GM21381 (cell line): ENCODE data around the gene WFDC6.
"Not testable (repeated sequence)": the region's sequence is repeated elsewhere in the genome, so short reads cannot be mapped to it uniquely, and the experiment has no call there.

ENCODE experiments used
- ATAC-seq: cut with Tn5 transposase; IDR thresholded peaks from one replicate; pipeline ENCODE4 v1.9.1; 2021; ENCODE audit warnings: mild to moderate bottlenecking, moderate library complexity; ENCODE audit not compliant: unreplicated experiment

The WFDC6 gene

GRCh38 chr20:45539382-45539781 is at the start of gene WFDC6:
WFDC6 (minus strand) TSS chr20:45539482; CDS start chr20:45539407, 75 bp downstream.
- no peak for ATAC-seq

- no peak for ATAC-seq
Measured at GRCh38 chr20:45588800-45589199, 49.5 kb upstream of the WFDC6 start.

- not testable (repeated sequence) for ATAC-seq
Measured at GRCh38 chr20:45585986-45586385, 46.7 kb upstream of the WFDC6 start.

- ATAC-seq: not testable (repeated sequence)
Measured at GRCh38 chr20:45584294-45584693, 45.0 kb upstream of the WFDC6 start.

- ATAC-seq: no peak
Measured at GRCh38 chr20:45583502-45583901, 44.2 kb upstream of the WFDC6 start.

DNA sequence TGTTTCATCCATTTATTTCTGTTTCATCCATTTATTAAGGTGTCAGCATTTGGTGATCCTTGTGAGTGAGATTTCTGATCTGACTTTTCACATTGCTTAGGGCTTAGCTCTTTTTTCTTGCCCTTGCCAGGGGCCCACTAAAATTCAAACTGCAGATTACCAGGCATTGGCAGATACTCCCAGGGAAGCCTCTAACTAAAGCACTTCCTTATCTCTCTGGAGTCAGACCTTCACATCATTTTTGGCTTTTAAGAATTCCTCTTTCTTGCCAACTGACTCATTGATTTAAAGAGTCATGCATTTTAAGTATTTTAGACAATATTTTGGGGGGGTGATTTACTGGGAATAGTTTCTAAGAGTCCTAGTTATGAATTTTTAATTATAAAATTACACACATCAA is 42.4 kb upstream of the WFDC6 start:
- no peak for ATAC-seq

DNA sequence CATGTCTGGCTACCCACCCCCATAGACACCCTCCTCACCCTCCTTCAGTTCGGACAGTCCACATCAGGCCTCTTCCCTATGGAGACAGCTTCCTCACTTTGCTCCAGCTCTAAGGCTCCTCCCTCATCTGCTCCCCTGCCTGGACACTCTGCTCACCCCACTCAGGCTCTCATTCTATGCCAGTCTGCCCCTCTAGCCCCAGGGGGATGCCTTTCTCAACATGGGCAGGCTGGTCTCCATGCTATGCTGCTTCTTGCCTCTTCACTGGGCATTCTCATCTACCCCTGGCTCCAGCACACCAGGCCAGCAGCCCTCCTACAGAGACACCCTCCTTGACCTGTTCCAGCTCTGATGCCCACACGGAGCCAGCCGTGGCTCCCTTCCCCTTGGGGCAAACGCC is 39.9 kb upstream of the WFDC6 start, which contains the start of gene WFDC8:
Gene WFDC8, minus strand, starts transcription at position 101 of the 400 bp plus-strand sequence. Its CDS starts 37 bp downstream, at position 64.
- no peak for ATAC-seq

GRCh38 chr20:45578231-45578630 is 38.9 kb upstream of the WFDC6 start:
- ATAC-seq: no peak

DNA sequence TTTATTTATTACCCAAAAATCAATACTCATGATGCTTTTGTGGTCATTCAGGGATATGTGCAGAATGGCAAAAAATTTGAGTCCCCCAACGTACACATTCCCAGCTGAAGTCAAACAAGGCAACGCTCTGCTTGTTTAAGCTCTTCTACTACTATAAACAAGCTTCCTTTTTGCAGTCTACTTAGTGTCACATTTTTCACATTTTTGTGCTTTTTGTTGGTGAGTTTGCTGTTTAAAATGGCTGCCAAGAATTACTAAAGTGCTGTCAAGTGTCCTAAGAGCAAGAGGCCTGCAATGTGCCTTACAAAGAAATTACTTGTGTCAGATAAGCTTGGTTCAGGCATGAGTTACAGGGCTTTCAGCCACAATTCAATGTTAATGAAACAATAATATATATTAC is 37.7 kb upstream of the WFDC6 start:
- no peak for ATAC-seq

- no peak for ATAC-seq
Measured at GRCh38 chr20:45575931-45576330, 36.6 kb upstream of the WFDC6 start.

DNA sequence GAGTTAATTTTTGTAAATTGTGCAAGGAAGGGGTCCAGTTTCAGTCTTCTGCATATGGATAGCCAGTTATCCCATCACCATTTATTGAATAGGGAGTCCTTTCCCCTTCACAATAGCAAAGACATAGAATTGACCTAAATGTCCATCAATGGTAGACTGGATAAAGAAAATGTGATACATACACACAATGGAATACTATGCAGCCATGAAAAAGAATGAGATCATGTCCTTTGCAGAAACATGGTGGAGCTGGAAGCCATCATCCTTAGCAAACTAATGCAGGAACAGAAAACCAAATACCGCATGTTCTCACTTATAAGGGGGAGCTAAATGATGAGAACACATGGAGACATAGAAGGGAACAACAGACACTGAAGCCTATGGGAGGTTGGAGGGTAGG is 30.4 kb upstream of the WFDC6 start:
- not testable (repeated sequence) for ATAC-seq

- no peak for ATAC-seq
Measured at GRCh38 chr20:45564760-45565276, 25.5 kb upstream of the WFDC6 start.

GRCh38 chr20:45555198-45555597 is 15.9 kb upstream of the WFDC6 start:
- no peak for ATAC-seq

DNA sequence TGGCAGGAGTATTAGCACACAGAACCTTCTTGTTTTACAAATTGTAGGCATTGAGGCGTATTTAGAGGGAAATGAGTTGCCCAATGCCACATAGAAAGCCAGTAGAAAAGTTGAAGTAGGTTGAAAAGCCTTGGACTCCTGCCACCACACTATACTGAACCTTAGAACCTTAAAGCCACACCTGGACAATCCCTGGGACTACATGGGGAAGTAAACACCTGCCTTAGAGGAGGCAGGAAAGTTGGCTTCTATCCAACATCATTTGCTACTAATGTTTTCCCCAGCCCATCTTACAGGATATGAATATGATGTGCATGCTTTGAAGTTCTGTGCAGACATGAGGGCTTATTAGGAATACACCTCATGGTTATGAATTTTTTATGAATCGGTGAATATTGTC is 13.2 kb upstream of the WFDC6 start:
- ATAC-seq: no peak

GRCh38 chr20:45550765-45551164 is 11.5 kb upstream of the WFDC6 start:
- ATAC-seq: no peak

DNA sequence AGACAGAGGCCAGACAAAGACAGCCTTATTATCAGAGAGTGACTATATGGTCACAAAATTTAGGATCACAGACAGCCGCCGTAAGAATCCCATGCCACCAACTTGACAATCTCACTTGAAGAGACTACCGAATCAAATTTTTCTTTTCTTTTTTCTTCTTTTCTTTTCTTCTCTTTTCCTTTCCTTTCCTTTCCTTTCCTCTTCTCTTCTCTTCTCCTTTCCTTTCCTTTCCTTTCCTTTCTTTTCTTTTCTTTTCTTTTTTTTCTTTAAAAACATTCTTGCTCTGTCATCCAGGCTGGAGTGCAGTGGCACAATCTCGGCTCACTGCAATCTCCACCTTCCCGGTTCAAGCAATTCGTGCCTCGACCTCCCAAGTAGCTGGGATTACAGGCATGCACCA is 9.1 kb upstream of the WFDC6 start:
- ATAC-seq: no peak

DNA sequence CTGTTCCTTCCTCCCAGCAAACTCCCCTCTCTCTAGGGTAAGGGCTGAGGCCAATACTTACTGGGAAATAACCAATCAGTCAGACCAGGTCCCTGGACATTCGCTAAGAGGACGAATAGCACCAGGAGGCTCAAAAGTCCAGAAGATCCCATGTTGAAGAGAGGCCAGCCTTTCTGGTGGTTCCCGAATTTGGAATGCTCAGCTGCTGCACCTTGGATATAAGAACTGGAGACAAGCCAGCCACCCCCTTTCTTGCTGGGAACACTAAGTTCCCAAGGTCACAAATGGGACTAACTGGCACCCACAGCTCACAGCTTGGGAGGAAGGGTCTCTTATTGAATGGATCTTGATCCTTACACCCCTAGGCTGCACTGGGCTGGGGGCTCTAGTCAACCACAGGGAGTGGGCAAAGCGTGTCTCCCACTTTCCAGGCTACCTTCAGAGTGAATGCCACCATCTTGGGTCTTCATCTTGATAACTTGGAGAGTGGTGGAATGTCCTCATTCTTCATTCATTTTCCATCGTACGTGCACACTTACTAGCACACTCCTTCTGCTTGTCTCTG is 8.0 kb upstream of the WFDC6 start, which contains the start of gene EPPIN:
Gene EPPIN, minus strand, starts transcription at position 196 of the 565 bp plus-strand sequence. Its CDS starts 44 bp downstream, at position 152.
- no peak for ATAC-seq

- ATAC-seq: no peak
Measured at GRCh38 chr20:45545754-45546453, 6.6 kb upstream of the WFDC6 start.

GRCh38 chr20:45545351-45545750 is 6.1 kb upstream of the WFDC6 start:
- ATAC-seq: no peak

GRCh38 chr20:45538209-45538799 is 978 bp downstream of the WFDC6 start:
- ATAC-seq: no peak

DNA sequence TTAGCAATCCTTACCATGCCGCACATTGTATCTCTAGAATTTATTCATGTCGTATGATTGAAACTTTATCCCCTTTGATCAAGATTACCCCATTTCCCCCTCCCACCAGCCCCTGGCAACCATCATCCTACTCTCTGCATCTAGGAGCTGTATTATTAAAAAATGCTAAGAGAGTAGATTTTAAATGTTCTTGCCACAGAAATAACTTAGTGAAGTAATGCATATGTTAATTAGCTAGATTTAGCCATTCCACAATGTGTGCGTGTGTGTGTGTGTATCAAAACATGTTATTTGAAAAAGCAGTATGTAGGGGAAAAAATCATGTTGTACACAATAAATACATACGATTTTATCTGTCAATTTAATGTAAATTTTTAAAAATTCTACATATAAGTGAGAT is 12.0 kb downstream of the WFDC6 start:
- no peak for ATAC-seq

DNA sequence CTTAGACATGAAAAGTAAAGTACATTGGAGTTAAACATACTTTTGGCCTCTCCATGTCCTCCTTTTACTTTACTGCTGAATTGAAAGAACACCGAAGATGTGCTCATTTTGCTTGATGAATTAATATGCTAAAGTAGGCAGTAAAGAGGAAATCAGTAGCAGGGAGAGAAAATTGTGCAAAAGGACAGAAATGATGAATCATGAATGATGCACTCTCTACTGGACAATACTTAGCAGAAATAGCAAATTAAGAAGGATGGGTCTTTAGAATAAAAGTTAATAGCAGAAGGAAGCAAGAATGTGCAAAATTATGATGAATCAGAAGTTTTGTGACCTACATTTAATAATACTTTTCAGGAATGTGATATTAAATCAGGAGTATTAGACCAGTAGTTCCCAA is 15.5 kb downstream of the WFDC6 start:
- no peak for ATAC-seq
